Tibial nerve (tissue), 4 donors: ENCODE data around the gene SEC23B. TPM values are rescaled to one million over a fixed set of nuclear protein-coding genes. Genes with fewer than 3 reads are reported as not detected.
"Not testable (repeated sequence)": the region's sequence is repeated elsewhere in the genome, so short reads cannot be mapped to it uniquely, and the experiment has no call there.

Source experiments
- DNase-seq, 2 donors: peaks; one replicate each; pipeline ENCODE4 v3.0.0-alpha.2; 2019; ENCODE audit warnings: low spot score in 2 of 2
- H3K27ac ChIP-seq, 4 donors: fragments of 200-600 bp; sonication (generic) in 3 of 4; one replicate each; pipeline ENCODE4 v1.5.1; 2017 to 2019; ENCODE audit warnings: mild to moderate bottlenecking in 1 of 4
- H3K27me3 ChIP-seq, 2 donors: fragments of 200-600 bp; sonication (generic) in 1 of 2; one replicate each; pipeline versions ENCODE4 v1.5.1 to v1.6.0; 2017 to 2019
- H3K36me3 ChIP-seq, 3 donors: fragments of 200-600 bp; sonication (generic); one replicate each; pipeline ENCODE4 v1.5.1; 2018 to 2019
- H3K4me1 ChIP-seq, 4 donors: fragments of 200-600 bp; sonication (generic) in 3 of 4; one replicate each; pipeline ENCODE4 v1.5.1; 2017 to 2019
- H3K4me3 ChIP-seq, 4 donors: fragments of 200-600 bp; sonication (generic) in 3 of 4; one replicate each; pipeline ENCODE4 v1.5.1; 2017 to 2019; ENCODE audit warnings: mild to moderate bottlenecking in 1 of 4, moderate library complexity in 1 of 4
- H3K9me3 ChIP-seq, 4 donors: fragments of 200-600 bp; sonication (generic) in 3 of 4; one replicate each; pipeline ENCODE4 v1.5.1; 2017 to 2019
- EP300 ChIP-seq, 2 donors: sonication (generic); formaldehyde crosslinking; IDR thresholded peaks; one replicate each; pipeline ENCODE4 v1.6.1; 2017; ENCODE audit warnings: antibody characterized with exemption in 2 of 2, mild to moderate bottlenecking in 1 of 2
- POLR2A ChIP-seq, 2 donors: fragments of 450-650 bp; IDR thresholded peaks; one replicate each; pipeline ENCODE4 v1.6.1; 2017; ENCODE audit warnings: antibody characterized with exemption in 2 of 2, mild to moderate bottlenecking in 2 of 2, moderate library complexity in 2 of 2
- WGBS, 2 donors: methylation state at CpG; one replicate each; pipeline ENCODE4 v1.1.5; 2018; 5-methylcytosine and 5-hydroxymethylcytosine counted together
- total RNA-seq, 4 donors: library from RNA; depleted of rRNA; stranded (reverse); fragments of >200 nt; gene quantifications; one replicate each; pipeline ENCODE4 v1.1.0, GENCODE V29; 2016
- TF ChIP-seq, protein P1 (sequence below), 5 experiments: fragments of 200-600 bp in 3 of 5; fragments of 450-650 bp in 2 of 5; sonication (generic) in 3 of 5; IDR thresholded peaks; one replicate each; pipeline ENCODE4 v1.5.1; 2016 to 2019; ENCODE audit warnings: antibody characterized with exemption in 5 of 5, mild to moderate bottlenecking in 3 of 5, moderate library complexity in 2 of 5

SEC23B gene
- total RNA-seq, 4 donors from 2014 or later: 21.4 to 48.1 (median 30.5) TPM

- Histone ChIP-seq H3K27ac (no peak overlapping the region), H3K9me3 (no peaks in the 10 kb centered on the region), H3K36me3 (peaks cover 0 to 67% (median 9%) of the 10 kb centered on the region in 3 donors), H3K4me3 (no peak overlapping the region), H3K27me3 (no peaks in the 10 kb centered on the region), H3K4me1 (peaks cover 0 to 30% (median 10%) of the 10 kb centered on the region in 4 donors)
- no peak for DNase-seq
- no peak for TF ChIP-seq POLR2A (IDR thresholded peaks at IDR 0.05)
- TF ChIP-seq, protein P1, sequence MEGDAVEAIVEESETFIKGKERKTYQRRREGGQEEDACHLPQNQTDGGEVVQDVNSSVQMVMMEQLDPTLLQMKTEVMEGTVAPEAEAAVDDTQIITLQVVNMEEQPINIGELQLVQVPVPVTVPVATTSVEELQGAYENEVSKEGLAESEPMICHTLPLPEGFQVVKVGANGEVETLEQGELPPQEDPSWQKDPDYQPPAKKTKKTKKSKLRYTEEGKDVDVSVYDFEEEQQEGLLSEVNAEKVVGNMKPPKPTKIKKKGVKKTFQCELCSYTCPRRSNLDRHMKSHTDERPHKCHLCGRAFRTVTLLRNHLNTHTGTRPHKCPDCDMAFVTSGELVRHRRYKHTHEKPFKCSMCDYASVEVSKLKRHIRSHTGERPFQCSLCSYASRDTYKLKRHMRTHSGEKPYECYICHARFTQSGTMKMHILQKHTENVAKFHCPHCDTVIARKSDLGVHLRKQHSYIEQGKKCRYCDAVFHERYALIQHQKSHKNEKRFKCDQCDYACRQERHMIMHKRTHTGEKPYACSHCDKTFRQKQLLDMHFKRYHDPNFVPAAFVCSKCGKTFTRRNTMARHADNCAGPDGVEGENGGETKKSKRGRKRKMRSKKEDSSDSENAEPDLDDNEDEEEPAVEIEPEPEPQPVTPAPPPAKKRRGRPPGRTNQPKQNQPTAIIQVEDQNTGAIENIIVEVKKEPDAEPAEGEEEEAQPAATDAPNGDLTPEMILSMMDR (IDR thresholded peaks at IDR 0.05): no peak
- no peak for TF ChIP-seq EP300 (IDR thresholded peaks at IDR 0.05)
- 89 to 92% methylated on average over 1 of the region's 1 CpG for WGBS, 2 donors
Observed at GRCh38 chr20:18511571-18511970, 3.8 kb downstream of the SEC23B start.

GRCh38 chr20:18513208-18513607 lies 5.5 kb downstream of the SEC23B start:
- Histone ChIP-seq H3K4me3 (no peak overlapping the region), H3K27me3 (no peaks in the 10 kb centered on the region), H3K4me1 (peaks cover 0 to 23% (median 6%) of the 10 kb centered on the region in 4 donors), H3K27ac (no peak overlapping the region), H3K9me3 (no peaks in the 10 kb centered on the region), H3K36me3 (peaks cover 0 to 75% (median 9%) of the 10 kb centered on the region in 3 donors)
- TF ChIP-seq, protein P1 (IDR thresholded peaks at IDR 0.05): no peak
- no peak for TF ChIP-seq POLR2A (IDR thresholded peaks at IDR 0.05)
- no peak for TF ChIP-seq EP300 (IDR thresholded peaks at IDR 0.05)
- 80 to 89% methylated on average over 7 of the region's 7 CpGs for WGBS, 2 donors
- no peak for DNase-seq

DNA sequence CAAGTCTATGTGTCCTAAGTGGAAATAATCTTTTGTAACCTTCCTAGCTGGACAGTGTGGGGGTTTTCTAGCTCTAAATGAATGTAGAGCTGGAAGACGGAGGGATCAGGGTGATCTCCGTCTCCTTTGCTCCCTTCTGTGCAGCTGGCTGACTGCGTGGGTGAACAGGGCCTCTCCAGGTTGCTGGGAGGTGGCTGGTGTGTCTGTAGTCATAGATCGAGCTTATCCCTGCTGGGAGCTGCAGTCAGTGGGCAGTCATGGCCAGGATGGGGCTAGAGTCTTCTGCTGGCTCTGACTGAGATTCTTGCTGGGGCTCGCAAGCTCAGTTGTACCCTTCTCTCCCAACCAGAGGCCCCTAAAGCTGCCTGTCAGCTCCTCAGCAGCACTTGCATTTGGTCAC lies 6.4 kb downstream of the SEC23B start:
- H3K4me1 ChIP-seq: peaks cover 0 to 14% (median 0%) of the 10 kb centered on the region in 4 donors
- no peak for DNase-seq
- no peaks in the 10 kb centered on the region for H3K9me3 ChIP-seq
- no peaks in the 10 kb centered on the region for H3K27me3 ChIP-seq
- H3K27ac ChIP-seq: no peak overlapping the region
- no peak overlapping the region for H3K4me3 ChIP-seq
- WGBS, 2 donors: 88 to 91% methylated on average over 5 of the region's 5 CpGs
- TF ChIP-seq EP300 (IDR thresholded peaks at IDR 0.05): no peak
- TF ChIP-seq, protein P1 (IDR thresholded peaks at IDR 0.05): no peak
- no peak for TF ChIP-seq POLR2A (IDR thresholded peaks at IDR 0.05)
- H3K36me3 ChIP-seq: peaks cover 0 to 75% (median 9%) of the 10 kb centered on the region in 3 donors

- no peak for TF ChIP-seq EP300 (IDR thresholded peaks at IDR 0.05)
- TF ChIP-seq POLR2A (IDR thresholded peaks at IDR 0.05): no peak
- TF ChIP-seq, protein P1 (IDR thresholded peaks at IDR 0.05): no peak
- H3K4me1 ChIP-seq: peaks cover 0 to 6% (median 0%) of the 10 kb centered on the region in 4 donors
- peaks cover 0 to 62% (median 9%) of the 10 kb centered on the region in 3 donors for H3K36me3 ChIP-seq
- no peak overlapping the region for H3K27ac ChIP-seq
- H3K27me3 ChIP-seq: no peaks in the 10 kb centered on the region
- H3K4me3 ChIP-seq: no peak overlapping the region
- DNase-seq: no peak
- H3K9me3 ChIP-seq: no peaks in the 10 kb centered on the region
Observed at GRCh38 chr20:18515973-18516372, 8.2 kb downstream of the SEC23B start.

GRCh38 chr20:18522066-18522465 lies 14.3 kb downstream of the SEC23B start:
- not testable (repeated sequence) for H3K4me1 ChIP-seq, H3K9me3 ChIP-seq, DNase-seq, H3K27ac ChIP-seq, H3K4me3 ChIP-seq, H3K27me3 ChIP-seq
- peaks cover 0 to 46% (median under 1%) of the 10 kb centered on the region in 3 donors for H3K36me3 ChIP-seq
- 88 to 93% methylated on average over 9 of the region's 9 CpGs for whole genome bisulfite sequencing, 2 donors

GRCh38 chr20:18523066-18523465 lies 15.3 kb downstream of the SEC23B start:
- Histone ChIP-seq H3K27me3 (no peaks in the 10 kb centered on the region), H3K4me1 (no peaks in the 10 kb centered on the region), H3K9me3 (no peaks in the 10 kb centered on the region), H3K27ac (no peak overlapping the region), H3K4me3 (no peak overlapping the region), H3K36me3 (peaks cover 0 to 53% (median 10%) of the 10 kb centered on the region in 3 donors)
- no peak for DNase-seq
- TF ChIP-seq POLR2A (IDR thresholded peaks at IDR 0.05): no peak
- TF ChIP-seq, protein P1 (IDR thresholded peaks at IDR 0.05): no peak
- TF ChIP-seq EP300 (IDR thresholded peaks at IDR 0.05): no peak
- WGBS, 2 donors: 85 to 95% methylated on average over 2 of the region's 2 CpGs
